Panc1 (cell line): ENCODE data around the gene ARPC5L.

Experiments
- POLR2AphosphoS5 ChIP-seq: IDR thresholded peaks from 2 replicates; pipeline ENCODE4 v1.6.1; 2012; ENCODE audit warnings: mild to moderate bottlenecking, low read depth, low read length, moderate library complexity
- TCF7L2 ChIP-seq: IDR thresholded peaks from 2 replicates; pipeline ENCODE4 v1.6.1; 2011; ENCODE audit warnings: mild to moderate bottlenecking, low read depth, low read length, inconsistent platforms
- TF ChIP-seq, protein P1 (sequence below): fragments of 450-650 bp; IDR thresholded peaks from 2 replicates; pipeline ENCODE4 v1.5.1; 2017; ENCODE audit warnings: mild to moderate bottlenecking
- TF ChIP-seq, protein P2 (sequence below), 2 experiments: IDR thresholded peaks; 2 replicates each; pipeline ENCODE4 v1.6.1; 2011 to 2012; ENCODE audit warnings: low read depth in 2 of 2, control low read depth in 1 of 2, low read length in 1 of 2, mild to moderate bottlenecking in 1 of 2, moderate library complexity in 1 of 2; ENCODE audit not compliant: insufficient read depth in 1 of 2

DNA sequence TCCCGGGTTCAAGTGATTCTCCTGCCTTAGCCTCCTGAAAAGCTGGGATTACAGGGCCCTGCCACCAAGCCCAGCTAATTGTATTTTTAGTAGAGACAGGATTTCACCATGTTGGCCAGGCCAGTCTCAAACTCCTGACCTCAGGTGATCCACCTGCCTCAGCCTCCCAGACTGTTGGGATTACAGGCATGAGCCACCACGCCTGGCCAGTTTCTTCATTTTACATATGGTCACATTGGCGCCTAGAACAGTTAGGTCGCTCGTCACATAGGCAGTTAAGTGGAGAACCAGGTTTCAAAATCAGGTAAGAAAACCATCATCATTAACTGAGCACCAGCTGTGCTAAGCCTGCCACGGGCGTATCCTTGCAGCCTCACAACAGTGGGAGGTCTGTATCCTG is 48.9 kb upstream of the ARPC5L start:
- TF ChIP-seq, protein P1, sequence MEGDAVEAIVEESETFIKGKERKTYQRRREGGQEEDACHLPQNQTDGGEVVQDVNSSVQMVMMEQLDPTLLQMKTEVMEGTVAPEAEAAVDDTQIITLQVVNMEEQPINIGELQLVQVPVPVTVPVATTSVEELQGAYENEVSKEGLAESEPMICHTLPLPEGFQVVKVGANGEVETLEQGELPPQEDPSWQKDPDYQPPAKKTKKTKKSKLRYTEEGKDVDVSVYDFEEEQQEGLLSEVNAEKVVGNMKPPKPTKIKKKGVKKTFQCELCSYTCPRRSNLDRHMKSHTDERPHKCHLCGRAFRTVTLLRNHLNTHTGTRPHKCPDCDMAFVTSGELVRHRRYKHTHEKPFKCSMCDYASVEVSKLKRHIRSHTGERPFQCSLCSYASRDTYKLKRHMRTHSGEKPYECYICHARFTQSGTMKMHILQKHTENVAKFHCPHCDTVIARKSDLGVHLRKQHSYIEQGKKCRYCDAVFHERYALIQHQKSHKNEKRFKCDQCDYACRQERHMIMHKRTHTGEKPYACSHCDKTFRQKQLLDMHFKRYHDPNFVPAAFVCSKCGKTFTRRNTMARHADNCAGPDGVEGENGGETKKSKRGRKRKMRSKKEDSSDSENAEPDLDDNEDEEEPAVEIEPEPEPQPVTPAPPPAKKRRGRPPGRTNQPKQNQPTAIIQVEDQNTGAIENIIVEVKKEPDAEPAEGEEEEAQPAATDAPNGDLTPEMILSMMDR, result no peak
- TF ChIP-seq, protein P2, sequence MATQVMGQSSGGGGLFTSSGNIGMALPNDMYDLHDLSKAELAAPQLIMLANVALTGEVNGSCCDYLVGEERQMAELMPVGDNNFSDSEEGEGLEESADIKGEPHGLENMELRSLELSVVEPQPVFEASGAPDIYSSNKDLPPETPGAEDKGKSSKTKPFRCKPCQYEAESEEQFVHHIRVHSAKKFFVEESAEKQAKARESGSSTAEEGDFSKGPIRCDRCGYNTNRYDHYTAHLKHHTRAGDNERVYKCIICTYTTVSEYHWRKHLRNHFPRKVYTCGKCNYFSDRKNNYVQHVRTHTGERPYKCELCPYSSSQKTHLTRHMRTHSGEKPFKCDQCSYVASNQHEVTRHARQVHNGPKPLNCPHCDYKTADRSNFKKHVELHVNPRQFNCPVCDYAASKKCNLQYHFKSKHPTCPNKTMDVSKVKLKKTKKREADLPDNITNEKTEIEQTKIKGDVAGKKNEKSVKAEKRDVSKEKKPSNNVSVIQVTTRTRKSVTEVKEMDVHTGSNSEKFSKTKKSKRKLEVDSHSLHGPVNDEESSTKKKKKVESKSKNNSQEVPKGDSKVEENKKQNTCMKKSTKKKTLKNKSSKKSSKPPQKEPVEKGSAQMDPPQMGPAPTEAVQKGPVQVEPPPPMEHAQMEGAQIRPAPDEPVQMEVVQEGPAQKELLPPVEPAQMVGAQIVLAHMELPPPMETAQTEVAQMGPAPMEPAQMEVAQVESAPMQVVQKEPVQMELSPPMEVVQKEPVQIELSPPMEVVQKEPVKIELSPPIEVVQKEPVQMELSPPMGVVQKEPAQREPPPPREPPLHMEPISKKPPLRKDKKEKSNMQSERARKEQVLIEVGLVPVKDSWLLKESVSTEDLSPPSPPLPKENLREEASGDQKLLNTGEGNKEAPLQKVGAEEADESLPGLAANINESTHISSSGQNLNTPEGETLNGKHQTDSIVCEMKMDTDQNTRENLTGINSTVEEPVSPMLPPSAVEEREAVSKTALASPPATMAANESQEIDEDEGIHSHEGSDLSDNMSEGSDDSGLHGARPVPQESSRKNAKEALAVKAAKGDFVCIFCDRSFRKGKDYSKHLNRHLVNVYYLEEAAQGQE (IDR thresholded peaks at IDR 0.05; ENCODE audit: insufficient read depth in 1 of 2, low read depth in 2 of 2, low read length in 1 of 2), result no peak
- no peak for TF ChIP-seq TCF7L2
- no peak for TF ChIP-seq POLR2AphosphoS5
